OCI-LY1 (cell line): Measurements from ENCODE around the gene REEP6.

Experiments
- H2AFZ ChIP-seq: fragments of 200-600 bp; sonication (generic), shearing (Covaris generic); 2 replicates; pipeline ENCODE4 v1.6.0; 2014; ENCODE audit warnings: antibody characterized with exemption, mild to moderate bottlenecking, low read length
- H3F3A ChIP-seq: fragments of 200-600 bp; sonication (generic), shearing (Covaris generic); 2 replicates; pipeline ENCODE4 v1.6.0; 2014; ENCODE audit warnings: mild to moderate bottlenecking, antibody characterized with exemption, low read length, moderate library complexity; ENCODE audit not compliant: insufficient read depth
- H3K27ac ChIP-seq: fragments of 200-600 bp; sonication (generic); 2 replicates; pipeline ENCODE4 v1.5.1; 2014; ENCODE audit warnings: low read length, mixed run types, mild to moderate bottlenecking, low read depth; ENCODE audit not compliant: poor library complexity, severe bottlenecking
- H3K27me3 ChIP-seq: fragments of 200-600 bp; sonication (generic); 2 replicates; pipeline ENCODE4 v1.6.0; 2014; ENCODE audit warnings: antibody characterized with exemption, mild to moderate bottlenecking, low read length, moderate library complexity; ENCODE audit not compliant: insufficient read depth
- H3K36me3 ChIP-seq: fragments of 200-600 bp; sonication (generic); 2 replicates; pipeline ENCODE4 v1.6.1; 2014; ENCODE audit warnings: mild to moderate bottlenecking, antibody characterized with exemption, low read length, moderate library complexity, mixed read lengths; ENCODE audit not compliant: insufficient read depth
- H3K4me1 ChIP-seq: fragments of 200-600 bp; sonication (generic); 2 replicates; pipeline ENCODE4 v1.5.1; 2014; ENCODE audit warnings: mild to moderate bottlenecking, low read length, moderate library complexity; ENCODE audit not compliant: insufficient read depth, severe bottlenecking
- H3K4me2 ChIP-seq: fragments of 200-600 bp; sonication (generic), shearing (Covaris generic); 2 replicates; pipeline ENCODE4 v1.6.1; 2014; ENCODE audit warnings: low read length
- H3K4me3 ChIP-seq: fragments of 200-600 bp; sonication (generic); 2 replicates; pipeline ENCODE4 v1.5.1; 2014; ENCODE audit warnings: low read length, low read depth, mild to moderate bottlenecking, mixed read lengths; ENCODE audit not compliant: poor library complexity, severe bottlenecking
- H3K79me2 ChIP-seq: fragments of 200-600 bp; shearing (Covaris generic); 2 replicates; pipeline ENCODE4 v1.6.1; 2016; ENCODE audit warnings: mixed run types, low read length, mixed read lengths; ENCODE audit not compliant: insufficient read depth
- H3K9ac ChIP-seq: fragments of 200-600 bp; sonication (generic), shearing (Covaris generic); 2 replicates; pipeline ENCODE4 v1.6.1; 2014; ENCODE audit warnings: mild to moderate bottlenecking, low read length, mixed read lengths
- H3K9me2 ChIP-seq: fragments of 200-600 bp; sonication (generic), shearing (Covaris generic); 2 replicates; pipeline ENCODE4 v1.6.1; 2014; ENCODE audit warnings: low read depth, mild to moderate bottlenecking, low read length, mixed read lengths
- H3K9me3 ChIP-seq: fragments of 200-600 bp; shearing (Covaris generic); 2 replicates; pipeline ENCODE4 v1.6.1; 2014; ENCODE audit warnings: low read length, mixed read lengths
- H4K20me1 ChIP-seq: fragments of 200-600 bp; sonication (generic), shearing (Covaris generic); 2 replicates; pipeline ENCODE4 v1.6.0; 2016; ENCODE audit warnings: mild to moderate bottlenecking, low read length; ENCODE audit not compliant: insufficient read depth
- EZH2 ChIP-seq: fragments of 200-600 bp; sonication (generic), shearing (Covaris generic); IDR thresholded peaks from 2 replicates; pipeline ENCODE4 v1.8.0; 2017; ENCODE audit warnings: borderline replicate concordance, mixed run types, mild to moderate bottlenecking, antibody characterized with exemption, low read length, moderate library complexity, mixed read lengths
- TF ChIP-seq, protein P1 (sequence below): fragments of 200-600 bp; sonication (generic), shearing (Covaris generic); IDR thresholded peaks from 2 replicates; pipeline ENCODE4 v1.5.1; 2017; ENCODE audit warnings: mild to moderate bottlenecking, antibody characterized with exemption, low read length, moderate library complexity, mixed read lengths

The REEP6 gene

DNA sequence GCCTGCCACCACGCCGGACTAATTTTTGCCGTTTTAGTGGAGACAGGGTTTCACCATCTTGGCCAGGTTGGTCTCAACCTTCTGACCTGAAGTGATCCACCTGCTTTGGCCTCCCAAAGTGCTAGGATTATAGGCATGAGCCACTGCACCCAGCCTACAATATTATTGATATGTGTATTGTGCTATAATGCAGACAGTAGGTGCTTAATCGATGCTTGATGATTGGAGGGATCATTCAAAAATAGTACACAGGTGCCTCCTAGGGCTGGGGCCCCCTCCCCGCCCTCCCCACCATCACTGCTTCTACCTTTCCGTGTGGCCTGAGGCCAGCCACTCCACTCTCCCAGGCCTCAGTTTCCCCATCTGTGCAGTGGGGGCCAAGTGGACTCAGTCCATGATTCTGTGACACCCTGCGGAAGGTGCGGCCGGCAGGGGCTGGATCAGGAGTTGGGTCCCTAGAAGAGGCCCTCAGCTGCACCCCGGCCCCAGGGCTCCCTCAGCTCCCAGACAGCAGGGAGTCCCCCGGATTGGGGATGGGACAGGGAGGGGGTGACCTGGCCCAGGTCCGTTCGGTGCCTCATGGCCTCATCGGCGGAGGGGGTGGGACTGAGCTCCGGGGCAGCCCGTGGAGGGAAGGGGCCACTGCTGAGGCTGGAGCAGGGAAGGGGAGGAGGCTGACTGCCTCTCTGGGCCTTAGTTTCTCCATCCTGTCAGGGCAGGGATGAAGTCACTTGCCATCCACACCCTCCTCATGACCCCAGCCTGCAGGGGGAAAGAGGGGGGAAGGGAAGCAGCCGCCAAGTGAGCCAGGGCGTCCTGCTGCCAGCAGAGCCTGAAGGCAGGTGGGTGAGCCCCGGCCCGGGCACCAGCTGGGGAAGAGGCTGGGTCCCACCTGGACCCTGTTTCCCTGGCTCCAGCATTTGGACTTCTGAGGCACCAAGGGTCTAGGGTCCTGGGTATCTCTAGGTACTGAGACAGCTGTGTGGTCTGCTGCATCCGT, 20.6 kb downstream of the REEP6 start:
- no peaks in the 10 kb centered on the region for H4K20me1 ChIP-seq
- H3K9me2 ChIP-seq = no peaks in the 10 kb centered on the region
- H3K27me3 ChIP-seq = peaks cover 8% of the 10 kb centered on the region
- H3K4me3 ChIP-seq = no peak overlapping the region
- no peak for TF ChIP-seq EZH2
- TF ChIP-seq, protein P1, sequence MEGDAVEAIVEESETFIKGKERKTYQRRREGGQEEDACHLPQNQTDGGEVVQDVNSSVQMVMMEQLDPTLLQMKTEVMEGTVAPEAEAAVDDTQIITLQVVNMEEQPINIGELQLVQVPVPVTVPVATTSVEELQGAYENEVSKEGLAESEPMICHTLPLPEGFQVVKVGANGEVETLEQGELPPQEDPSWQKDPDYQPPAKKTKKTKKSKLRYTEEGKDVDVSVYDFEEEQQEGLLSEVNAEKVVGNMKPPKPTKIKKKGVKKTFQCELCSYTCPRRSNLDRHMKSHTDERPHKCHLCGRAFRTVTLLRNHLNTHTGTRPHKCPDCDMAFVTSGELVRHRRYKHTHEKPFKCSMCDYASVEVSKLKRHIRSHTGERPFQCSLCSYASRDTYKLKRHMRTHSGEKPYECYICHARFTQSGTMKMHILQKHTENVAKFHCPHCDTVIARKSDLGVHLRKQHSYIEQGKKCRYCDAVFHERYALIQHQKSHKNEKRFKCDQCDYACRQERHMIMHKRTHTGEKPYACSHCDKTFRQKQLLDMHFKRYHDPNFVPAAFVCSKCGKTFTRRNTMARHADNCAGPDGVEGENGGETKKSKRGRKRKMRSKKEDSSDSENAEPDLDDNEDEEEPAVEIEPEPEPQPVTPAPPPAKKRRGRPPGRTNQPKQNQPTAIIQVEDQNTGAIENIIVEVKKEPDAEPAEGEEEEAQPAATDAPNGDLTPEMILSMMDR = no peak
- H3K9me3 ChIP-seq = no peaks in the 10 kb centered on the region
- H2AFZ ChIP-seq = no peak overlapping the region
- no peak overlapping the region for H3K9ac ChIP-seq
- H3K4me1 ChIP-seq = no peaks in the 10 kb centered on the region
- no peak overlapping the region for H3K4me2 ChIP-seq
- H3K27ac ChIP-seq = no peak overlapping the region
- no peaks in the 10 kb centered on the region for H3F3A ChIP-seq
- H3K79me2 ChIP-seq = no peaks in the 10 kb centered on the region
- no peaks in the 10 kb centered on the region for H3K36me3 ChIP-seq

DNA sequence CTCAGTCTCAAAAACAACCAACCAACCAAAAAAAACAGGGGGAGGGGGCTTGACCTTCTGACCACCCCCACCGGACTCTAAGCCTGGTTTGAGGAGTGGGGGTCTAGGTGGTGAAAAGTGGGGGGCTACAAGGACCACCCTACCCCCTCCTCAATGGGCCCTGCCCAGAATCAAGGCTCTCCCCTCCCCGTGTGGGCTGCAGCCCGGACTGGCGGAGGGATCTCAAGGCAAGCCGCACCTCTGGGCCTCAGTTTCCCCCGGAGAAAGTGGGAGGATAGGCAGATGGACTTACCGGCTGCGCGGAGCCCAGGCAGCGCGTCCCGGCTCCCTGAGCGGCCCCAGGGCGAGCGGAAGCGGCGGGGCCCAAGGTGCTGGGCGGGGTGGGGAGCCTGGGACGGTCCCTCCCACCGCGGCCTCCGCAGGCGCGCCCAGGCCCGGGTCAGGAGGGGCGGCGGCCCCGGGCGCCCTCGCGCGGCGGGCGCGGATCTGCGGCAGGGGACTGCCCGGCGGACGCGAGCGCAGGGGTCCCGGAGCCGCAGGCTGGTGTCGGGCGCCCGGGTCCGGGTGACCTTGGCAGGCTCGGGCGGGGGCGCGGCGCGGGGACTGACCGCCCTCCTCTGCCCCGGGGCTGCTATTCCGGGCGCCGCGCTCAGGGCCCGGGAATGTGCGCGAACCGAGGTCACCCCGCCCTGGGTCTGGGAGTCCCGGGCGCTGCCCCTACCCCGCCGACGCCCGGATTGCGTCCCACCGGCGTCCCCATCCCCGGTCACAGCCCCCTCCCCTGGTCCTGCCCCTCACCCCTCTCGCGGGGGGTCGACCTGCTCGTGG, 21.9 kb downstream of the REEP6 start, which contains the start of gene ADAMTSL5:
Gene ADAMTSL5 (minus strand): TSS at position 349 of the 828 bp plus-strand sequence. CDS start 2,076 bp downstream, outside the sequence.
- Histone ChIP-seq H3K79me2 (no peaks in the 10 kb centered on the region), H3K9ac (no peak within 1 kb of the TSS), H3K9me2 (no peaks in the 10 kb centered on the region), H3K27me3 (peaks cover 8% of the 10 kb centered on the region), H3K36me3 (no peaks in the 10 kb centered on the region), H3K27ac (no peak within 1 kb of the TSS), H3K9me3 (no peaks in the 10 kb centered on the region), H4K20me1 (no peaks in the 10 kb centered on the region), H3K4me2 (peak within 1 kb of the TSS; percentile 40; the same call in 1 of the 2 replicates), H3K4me1 (no peaks in the 10 kb centered on the region), H2AFZ (no peak within 1 kb of the TSS), H3F3A (no peaks in the 10 kb centered on the region), H3K4me3 (no peak within 1 kb of the TSS)
- TF ChIP-seq, protein P1 = no peak
- no peak for TF ChIP-seq EZH2

DNA sequence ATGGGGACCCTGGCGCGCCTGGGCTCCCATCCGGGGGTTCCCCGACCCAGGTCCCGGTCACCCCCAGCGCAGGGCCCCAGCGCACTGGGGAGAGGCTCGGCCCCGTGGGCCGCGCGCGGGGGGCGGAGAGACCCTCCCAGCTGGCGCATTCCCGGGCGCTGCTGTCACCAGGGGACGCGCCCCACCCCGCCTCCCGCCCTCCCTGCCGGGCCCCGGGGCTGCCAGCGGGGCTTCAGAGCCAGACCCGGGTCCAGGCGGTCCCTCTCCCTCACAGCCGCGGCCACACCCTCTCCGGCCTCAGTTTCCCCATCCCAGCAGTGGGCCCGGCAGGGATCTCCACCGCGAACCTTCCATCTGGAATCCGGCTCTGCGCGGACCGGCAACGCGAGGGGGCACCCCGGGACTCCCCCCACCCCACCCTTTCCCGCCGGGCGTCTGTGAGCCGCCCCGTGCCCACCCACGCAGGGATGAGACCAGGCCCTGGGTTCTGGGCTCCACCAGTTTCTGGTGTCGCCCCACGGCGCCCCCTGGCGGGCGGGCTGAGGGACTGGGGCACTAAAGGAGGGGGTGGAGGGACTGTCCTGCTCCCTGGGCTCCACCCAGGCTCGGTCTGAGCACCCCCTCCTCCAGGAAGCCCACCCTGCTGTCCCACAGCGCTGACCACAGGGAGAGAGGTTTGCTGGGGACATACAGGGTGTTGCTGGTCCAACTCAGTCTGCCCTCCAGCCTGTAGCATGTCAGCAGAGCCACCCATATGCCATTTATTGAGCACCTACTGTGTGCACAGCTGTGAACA, 22.7 kb downstream of the REEP6 start:
- Histone ChIP-seq H3K4me1 (no peaks in the 10 kb centered on the region), H3K4me3 (no peak overlapping the region), H3K4me2 (no peak overlapping the region), H3K27me3 (peaks cover 8% of the 10 kb centered on the region), H3K27ac (no peak overlapping the region), H2AFZ (no peak overlapping the region), H3K9me2 (no peaks in the 10 kb centered on the region), H4K20me1 (no peaks in the 10 kb centered on the region), H3K36me3 (no peaks in the 10 kb centered on the region), H3K9ac (no peak overlapping the region), H3F3A (no peaks in the 10 kb centered on the region), H3K79me2 (no peaks in the 10 kb centered on the region), H3K9me3 (no peaks in the 10 kb centered on the region)
- TF ChIP-seq EZH2 = no peak
- TF ChIP-seq, protein P1 = peak; percentile 68
